Large intestine (tissue), 3 donors: ENCODE data around the gene MPRIP. TPM values are rescaled to one million over a fixed set of nuclear protein-coding genes. Genes with fewer than 3 reads are reported as not detected.
"Not testable (repeated sequence)": the region's sequence is repeated elsewhere in the genome, so short reads cannot be mapped to it uniquely, and the experiment has no call there.

Experiments
- DNase-seq, 2 donors: peaks; one replicate each; pipeline versions ENCODE4 v3.0.0 to v3.0.0-alpha.2; 2013
- H3K27ac ChIP-seq: one replicate; pipeline ENCODE4 v1.5.1; 2013; ENCODE audit warnings: low read length
- H3K27me3 ChIP-seq: 2 replicates; pipeline ENCODE4 v1.6.1; 2013; ENCODE audit warnings: low read length; ENCODE audit not compliant: control insufficient read depth, insufficient read depth
- H3K36me3 ChIP-seq: 2 replicates; pipeline ENCODE4 v1.6.1; 2013; ENCODE audit warnings: low read length; ENCODE audit not compliant: control insufficient read depth, insufficient read depth
- H3K4me1 ChIP-seq: one replicate; pipeline ENCODE4 v1.6.1; 2013; ENCODE audit warnings: low read length; ENCODE audit not compliant: control insufficient read depth, insufficient read depth
- H3K4me3 ChIP-seq: one replicate; pipeline ENCODE4 v1.5.1; 2013; ENCODE audit warnings: low read length
- H3K9me3 ChIP-seq: one replicate; pipeline ENCODE4 v1.6.1; 2013; ENCODE audit warnings: mild to moderate bottlenecking, low read depth, low read length, moderate library complexity; ENCODE audit not compliant: control insufficient read depth
- WGBS: methylation state at CpG from one replicate; pipeline ENCODE4 v1.1.5; 2013; ENCODE audit warnings: low lambda C conversion rate; ENCODE audit not compliant: insufficient coverage; 5-methylcytosine and 5-hydroxymethylcytosine counted together
- polyA plus RNA-seq: library from polyadenylated mRNA; unstranded; fragments of 120-200 nt; gene quantifications from one replicate; pipeline ENCODE4 v1.2.1, GENCODE V29; 2013

The MPRIP gene
- polyA plus RNA-seq, 1 donor, result 178 TPM

DNA sequence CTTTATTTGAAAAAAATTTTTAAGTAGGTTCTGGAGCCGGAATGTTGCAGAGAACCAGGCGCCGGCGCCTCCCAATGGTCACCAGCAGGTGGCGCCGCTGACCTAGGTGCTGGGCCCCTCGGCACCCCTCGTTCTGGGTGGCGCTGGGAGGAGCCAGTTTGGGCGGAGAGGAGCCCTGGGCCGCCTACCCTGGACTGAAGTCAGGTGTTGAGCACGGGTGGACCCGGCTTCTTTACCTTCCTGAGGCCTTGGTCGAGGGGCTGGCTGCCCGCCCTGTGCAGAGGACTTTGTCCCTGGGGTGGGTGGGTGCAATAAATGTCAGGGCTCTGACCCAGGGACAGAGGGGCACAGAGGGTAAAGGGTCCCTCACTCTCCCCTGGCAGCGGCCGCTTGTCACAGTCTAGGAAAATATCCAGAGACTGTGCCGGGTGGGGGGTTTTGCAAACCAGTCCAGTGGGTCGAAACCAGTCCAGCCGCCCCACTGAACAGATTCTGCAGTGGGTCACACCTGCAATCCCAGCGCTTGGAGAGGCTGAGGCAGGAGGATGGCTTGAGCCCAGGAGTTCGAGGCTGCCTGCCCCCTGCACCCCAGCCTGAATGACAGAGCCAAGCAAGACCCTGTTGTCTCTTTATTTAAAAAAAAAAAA, 40.3 kb upstream of the MPRIP start:
- Histone ChIP-seq H3K27me3 (no peaks in the 10 kb centered on the region), H3K27ac (peak overlapping the region; percentile 46), H3K4me1 (peaks cover 18% of the 10 kb centered on the region), H3K9me3 (no peaks in the 10 kb centered on the region), H3K36me3 (no peaks in the 10 kb centered on the region), H3K4me3 (no peak overlapping the region)
- DNase-seq, result peak; percentile 91 to 92
- no CpG with 5 or more reads among the region's 22 CpGs for WGBS

GRCh38 chr17:17002731-17003715, 39.2 kb upstream of the MPRIP start:
- not testable (repeated sequence) for H3K36me3 ChIP-seq, H3K9me3 ChIP-seq, H3K27me3 ChIP-seq, H3K4me3 ChIP-seq
- Histone ChIP-seq H3K27ac (peak overlapping the region; percentile 46), H3K4me1 (peaks cover 18% of the 10 kb centered on the region)
- WGBS, result no CpG with 5 or more reads among the region's 20 CpGs
- DNase-seq, result peak in 1 of 2 donors; percentile 36

GRCh38 chr17:17004251-17004996, 37.8 kb upstream of the MPRIP start:
- Histone ChIP-seq H3K4me1 (peaks cover 18% of the 10 kb centered on the region), H3K4me3 (no peak overlapping the region), H3K27me3 (no peaks in the 10 kb centered on the region), H3K27ac (no peak overlapping the region), H3K9me3 (no peaks in the 10 kb centered on the region), H3K36me3 (no peaks in the 10 kb centered on the region)
- no peak for DNase-seq
- no CpG with 5 or more reads among the region's 19 CpGs for WGBS

- not testable (repeated sequence) for H3K36me3 ChIP-seq, H3K27me3 ChIP-seq, DNase-seq, H3K27ac ChIP-seq, H3K4me3 ChIP-seq, H3K9me3 ChIP-seq
- H3K4me1 ChIP-seq, result peaks cover 18% of the 10 kb centered on the region
- no CpG with 5 or more reads among the region's 14 CpGs for WGBS
Observed at GRCh38 chr17:17004997-17005614, 37.2 kb upstream of the MPRIP start.

DNA sequence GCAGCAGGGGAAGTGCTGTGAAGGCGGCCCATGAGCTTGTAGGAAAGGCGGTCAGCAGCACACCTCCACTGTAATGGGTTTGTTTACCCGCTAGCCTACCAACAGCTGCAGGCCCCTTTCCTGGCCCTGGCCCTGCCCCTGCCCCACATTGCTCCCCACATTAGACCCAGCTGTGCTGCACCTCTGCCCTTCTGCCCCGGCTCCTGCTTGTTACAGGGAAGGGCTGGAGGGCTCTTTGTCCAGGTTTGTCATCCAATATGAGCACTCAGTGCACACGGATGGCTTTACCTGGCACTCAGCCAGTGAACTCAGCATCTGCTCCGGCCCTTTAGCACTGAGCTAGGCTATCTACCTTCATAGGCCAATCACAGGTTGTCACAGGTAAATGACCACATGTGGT, 34.4 kb upstream of the MPRIP start:
- not testable (repeated sequence) for H3K27ac ChIP-seq, H3K27me3 ChIP-seq, H3K4me1 ChIP-seq, H3K36me3 ChIP-seq, H3K9me3 ChIP-seq, H3K4me3 ChIP-seq
- WGBS, result no CpG with 5 or more reads among the region's 6 CpGs
- DNase-seq, result peak in 1 of 2 donors; percentile 37

GRCh38 chr17:17008621-17009397, 33.4 kb upstream of the MPRIP start:
- not testable (repeated sequence) for H3K27me3 ChIP-seq, H3K27ac ChIP-seq, H3K4me1 ChIP-seq, H3K9me3 ChIP-seq, H3K4me3 ChIP-seq, DNase-seq, H3K36me3 ChIP-seq
- WGBS, result no CpG with 5 or more reads among the region's 10 CpGs

GRCh38 chr17:17009972-17010371, 32.3 kb upstream of the MPRIP start:
- H3K27me3 ChIP-seq, H3K36me3 ChIP-seq, H3K4me1 ChIP-seq, H3K4me3 ChIP-seq, H3K27ac ChIP-seq, DNase-seq, H3K9me3 ChIP-seq: not testable (repeated sequence)
- WGBS, result no CpG with 5 or more reads among the region's 4 CpGs

DNA sequence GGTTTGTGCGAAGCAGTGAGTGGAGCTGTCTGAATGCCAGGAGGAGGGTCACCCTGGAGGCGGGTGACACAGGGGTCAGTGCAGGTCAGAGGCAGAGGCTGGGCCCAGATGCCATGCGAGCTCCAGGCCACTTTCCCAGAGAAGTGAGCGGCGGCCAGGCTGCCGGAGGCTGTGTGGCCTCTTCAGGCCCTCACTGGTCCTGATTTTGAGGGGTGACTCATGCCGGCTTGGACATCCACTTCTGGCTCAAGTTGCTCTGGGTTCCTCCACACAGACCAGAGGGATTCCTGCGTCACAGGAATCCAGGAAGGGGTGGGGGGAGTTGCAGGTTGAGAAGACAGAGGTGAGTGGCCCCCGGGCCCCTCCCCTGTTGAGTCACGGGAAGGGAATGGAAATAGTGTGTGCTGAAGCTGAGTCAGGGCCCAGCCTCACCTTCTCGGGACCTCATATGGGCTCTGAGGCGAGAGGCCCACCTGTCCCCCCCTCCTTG, 31.7 kb upstream of the MPRIP start:
- not testable (repeated sequence) for H3K9me3 ChIP-seq, H3K4me1 ChIP-seq, H3K36me3 ChIP-seq, DNase-seq, H3K4me3 ChIP-seq, H3K27me3 ChIP-seq
- H3K27ac ChIP-seq, result peak overlapping the region; percentile 78
- WGBS, result no CpG with 5 or more reads among the region's 12 CpGs

DNA sequence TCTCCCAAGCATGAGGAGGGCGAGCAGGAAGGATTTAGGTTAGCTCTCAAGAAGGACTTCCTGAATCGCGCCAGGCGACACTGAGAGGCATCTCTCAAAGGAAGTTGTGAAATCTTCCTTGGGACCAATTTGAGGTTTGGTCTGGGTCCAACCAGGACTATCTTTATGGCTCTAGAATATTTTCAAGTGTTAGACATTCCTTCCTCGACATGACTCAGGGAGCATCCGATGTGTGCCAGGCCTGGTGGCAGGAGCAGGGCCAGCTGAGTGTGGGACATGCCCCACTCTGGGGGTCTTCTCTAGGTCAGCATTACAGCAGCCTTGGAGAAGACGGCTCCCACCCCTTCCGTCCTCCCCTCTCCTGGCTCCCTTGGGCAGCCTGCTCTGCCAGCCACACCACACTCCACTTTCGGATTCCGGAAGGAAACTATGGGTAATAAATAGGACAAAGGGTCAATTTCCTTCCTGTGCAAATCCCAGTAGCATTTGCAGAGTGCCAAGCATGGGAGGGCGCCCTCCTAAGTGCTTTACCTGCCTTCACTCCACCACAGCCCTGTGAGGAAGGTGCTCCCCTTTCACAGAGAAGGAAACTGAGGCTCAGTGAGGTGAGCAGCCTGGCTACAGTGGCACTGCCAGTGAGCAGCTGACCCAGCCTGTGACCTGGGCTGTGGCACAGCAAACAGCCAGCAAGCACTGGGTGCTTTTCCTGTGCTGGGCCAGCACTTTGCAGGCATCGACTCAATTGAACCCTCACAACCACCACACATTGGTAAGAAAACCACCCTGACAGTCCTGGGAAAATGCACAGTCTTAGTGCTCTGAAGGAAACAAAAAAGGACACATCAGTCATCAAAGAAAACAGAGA, 31.0 kb upstream of the MPRIP start:
- H3K4me1 ChIP-seq, H3K27me3 ChIP-seq, H3K36me3 ChIP-seq, H3K9me3 ChIP-seq, H3K4me3 ChIP-seq: not testable (repeated sequence)
- WGBS, result no CpG with 5 or more reads among the region's 12 CpGs
- peak in 1 of 2 donors; percentile 85 for DNase-seq
- peak overlapping the region; percentile 78 for H3K27ac ChIP-seq
